ENCODE results near the gene PPM1M. TPM values are rescaled to one million over a fixed set of nuclear protein-coding genes. Genes with fewer than 3 reads are reported as not detected.

Gene PPM1M
- total and polyA plus RNA-seq, 2 donors from 2014 or later: 23.2 to 32.5 TPM

GRCh38 chr3:52238193-52238760 is 7.3 kb upstream of the PPM1M start:
- Histone ChIP-seq H3K27me3 (ENCODE audit: control insufficient read depth, insufficient read depth, low read length) (no peaks in the 10 kb centered on the region), H3K9me3 (ENCODE audit: control insufficient read depth in 2 of 3, insufficient read depth in 1 of 3, low read length in 3 of 3) (no peaks in the 10 kb centered on the region), H3K27ac (ENCODE audit: low read depth in 2 of 2, low read length in 2 of 2) (peak overlapping the region; percentile 86 to 87), H3K4me3 (ENCODE audit: low read length in 3 of 3) (peak overlapping the region; percentile 93 to 97 (median 96)), H3K36me3 (ENCODE audit: control insufficient read depth in 2 of 3, insufficient read depth in 3 of 3, low read length in 3 of 3) (no peaks in the 10 kb centered on the region), H3K9ac (ENCODE audit: low read length in 3 of 3) (peak overlapping the region; percentile 54 to 78 (median 73)), H3K4me1 (ENCODE audit: control insufficient read depth in 2 of 3, insufficient read depth in 2 of 3, low read depth in 1 of 3, low read length in 3 of 3) (peaks cover 3 to 30% (median 13%) of the 10 kb centered on the region in 3 donors)
- no peak for FAIRE-seq
- TF ChIP-seq CTCF (IDR thresholded peaks at IDR 0.05; ENCODE audit: borderline replicate concordance, extremely low read depth, insufficient read depth): no peak
- intact Hi-C loops (cut with DNase I): no loop called here
- peak in 2 of 5 donors; percentile 17 to 67 for DNase-seq

DNA sequence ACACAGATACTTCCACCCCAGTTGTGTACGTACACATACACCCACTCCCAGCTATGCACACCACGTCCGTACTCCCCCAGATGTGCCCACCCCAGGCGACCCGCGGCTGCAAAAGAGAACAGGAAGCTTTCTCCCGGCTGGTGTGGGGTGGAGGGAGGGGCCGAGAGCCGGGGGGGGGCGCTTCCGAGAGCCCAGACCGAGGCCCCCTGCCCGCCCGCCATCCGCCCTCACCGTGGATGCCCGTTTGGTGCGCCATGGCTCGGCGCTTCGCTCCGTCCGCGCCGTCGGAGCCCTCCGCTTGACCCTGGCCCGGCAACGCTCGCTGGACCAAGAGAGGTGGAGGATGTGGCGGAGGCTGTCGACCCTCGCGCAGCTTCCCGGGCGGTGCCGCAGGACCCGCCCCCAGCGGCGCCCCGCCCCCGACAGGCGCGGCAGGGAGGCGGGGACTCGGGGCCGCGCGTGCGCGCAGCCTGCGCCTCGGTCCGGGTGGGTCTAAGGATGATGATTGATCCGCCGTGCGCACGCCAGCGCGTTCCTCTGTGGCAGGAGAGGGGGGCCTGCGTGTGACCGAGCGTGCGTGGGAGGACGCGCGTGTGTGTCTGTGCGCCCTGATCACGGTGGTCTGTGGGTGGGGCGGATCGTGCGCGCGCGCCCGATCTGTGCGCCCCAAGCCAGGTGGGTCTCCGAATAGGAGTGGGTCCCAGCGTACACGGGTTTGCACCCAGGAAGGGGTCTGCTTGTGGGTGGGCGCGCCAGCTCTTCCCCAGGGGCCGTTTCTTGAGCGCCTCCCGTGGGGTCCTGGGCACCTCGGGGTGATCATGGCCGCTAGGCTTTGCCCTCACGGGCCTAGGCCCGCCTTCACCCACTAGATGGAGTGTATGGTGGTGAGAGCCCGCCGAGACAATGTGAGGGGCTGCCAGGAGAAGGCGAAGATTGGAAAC is 6.5 kb upstream of the PPM1M start, which contains the start of gene TWF2:
TSS of gene TWF2 (minus strand) at position 398 of the 941 bp plus-strand sequence. CDS start at position 256, 142 bp downstream.
- intact Hi-C loops (cut with DNase I): no loop called here

More for the DNA sequence above, 6.5 kb upstream of the PPM1M start, which contains the start of gene TWF2:
- Histone ChIP-seq H3K4me1 (ENCODE audit: control insufficient read depth in 2 of 3, insufficient read depth in 2 of 3, low read depth in 1 of 3, low read length in 3 of 3) (peaks cover 3 to 30% (median 13%) of the 10 kb centered on the region in 3 donors), H3K4me3 (ENCODE audit: low read length in 3 of 3) (peak within 1 kb of the TSS; percentile 93 to 97 (median 96)), H3K36me3 (ENCODE audit: control insufficient read depth in 2 of 3, insufficient read depth in 3 of 3, low read length in 3 of 3) (no peaks in the 10 kb centered on the region), H3K27me3 (ENCODE audit: control insufficient read depth, insufficient read depth, low read length) (no peaks in the 10 kb centered on the region), H3K9me3 (ENCODE audit: control insufficient read depth in 2 of 3, insufficient read depth in 1 of 3, low read length in 3 of 3) (no peaks in the 10 kb centered on the region), H3K9ac (ENCODE audit: low read length in 3 of 3) (peak within 1 kb of the TSS; percentile 54 to 89 (median 78)), H3K27ac (ENCODE audit: low read depth in 2 of 2, low read length in 2 of 2) (peak within 1 kb of the TSS; percentile 87 to 89)
- FAIRE-seq: no peak
- DNase-seq: peak; percentile 83 to 94 (median 91)
- peak; percentile 27 for TF ChIP-seq CTCF (IDR thresholded peaks at IDR 0.05; ENCODE audit: borderline replicate concordance, extremely low read depth, insufficient read depth)
